Central memory CD8-positive, alpha-beta T cell (primary cell): Measurements from ENCODE around the gene PPP5C.
A peak's percentile ranks its signal among the peaks of the same experiment; 100 is the strongest.
"Not testable (repeated sequence)": the region's sequence is repeated elsewhere in the genome, so short reads cannot be mapped to it uniquely, and the experiment has no call there.

ENCODE experiments used
- ATAC-seq: fragments of 150-1000 bp; cut with Tn5 transposase; replicated peaks from 2 replicates; pipeline ENCODE4 v1.10.0; 2022; ENCODE audit warnings: mild to moderate bottlenecking, moderate FRiP score, moderate number of reproducible peaks; ENCODE audit not compliant: poor library complexity, severe bottlenecking; ENCODE audit errors: extremely low read depth
- DNase-seq, 2 donors: peaks; one replicate each; pipeline ENCODE4 v3.0.0; 2021; ENCODE audit warnings: low spot score in 2 of 2
- H3K27ac Mint-ChIP-seq: one replicate; pipeline ENCODE4 v1.8.0; 2022; ENCODE audit warnings: low read depth, mild to moderate bottlenecking, moderate library complexity, mixed read lengths
- H3K27me3 Mint-ChIP-seq: one replicate; pipeline ENCODE4 v1.8.0; 2022; ENCODE audit warnings: mixed read lengths
- H3K36me3 Mint-ChIP-seq: one replicate; pipeline ENCODE4 v1.8.0; 2022; ENCODE audit warnings: mild to moderate bottlenecking, moderate library complexity, mixed read lengths; ENCODE audit not compliant: insufficient read depth
- H3K4me1 Mint-ChIP-seq: one replicate; pipeline ENCODE4 v1.8.0; 2022; ENCODE audit warnings: mixed read lengths
- H3K4me3 Mint-ChIP-seq: one replicate; pipeline ENCODE4 v1.8.0; 2022; ENCODE audit warnings: mild to moderate bottlenecking, moderate library complexity, mixed read lengths
- H3K9me3 Mint-ChIP-seq: one replicate; pipeline ENCODE4 v1.8.0; 2022; ENCODE audit warnings: mixed read lengths

PPP5C gene

GRCh38 chr19:46373491-46374359 lies 26.8 kb downstream of the PPP5C start:
- Mint-ChIP-seq H3K27me3 (no peaks in the 10 kb centered on the region), H3K4me3 (no peak overlapping the region), H3K9me3 (no peaks in the 10 kb centered on the region), H3K4me1 (peaks cover 25% of the 10 kb centered on the region), H3K36me3 (peaks cover 8% of the 10 kb centered on the region), H3K27ac (no peak overlapping the region)
- ATAC-seq (no peak), DNase-seq (no peak)

- Mint-ChIP-seq H3K4me3 (no peak overlapping the region), H3K9me3 (no peaks in the 10 kb centered on the region), H3K4me1 (peaks cover 20% of the 10 kb centered on the region), H3K27ac (no peak overlapping the region), H3K27me3 (no peaks in the 10 kb centered on the region), H3K36me3 (peaks cover 15% of the 10 kb centered on the region)
- no peak for ATAC-seq
- no peak for DNase-seq
These were observed 27.9 kb downstream of the PPP5C start for GRCh38 chr19:46374536-46375475.

GRCh38 chr19:46375476-46376067 lies 28.7 kb downstream of the PPP5C start:
- not testable (repeated sequence) for H3K27ac Mint-ChIP-seq, H3K27me3 Mint-ChIP-seq, DNase-seq, H3K4me3 Mint-ChIP-seq, H3K9me3 Mint-ChIP-seq, ATAC-seq
- H3K36me3 Mint-ChIP-seq: peaks cover 17% of the 10 kb centered on the region
- peaks cover 26% of the 10 kb centered on the region for H3K4me1 Mint-ChIP-seq

- Mint-ChIP-seq H3K4me1 (peaks cover 23% of the 10 kb centered on the region), H3K27ac (no peak overlapping the region), H3K27me3 (no peaks in the 10 kb centered on the region), H3K4me3 (no peak overlapping the region), H3K36me3 (peaks cover 23% of the 10 kb centered on the region), H3K9me3 (no peaks in the 10 kb centered on the region)
- ATAC-seq (no peak), DNase-seq (no peak)
These were observed 29.6 kb downstream of the PPP5C start for GRCh38 chr19:46376241-46377153.

- Mint-ChIP-seq H3K9me3 (no peaks in the 10 kb centered on the region), H3K36me3 (peaks cover 35% of the 10 kb centered on the region), H3K4me1 (peaks cover 17% of the 10 kb centered on the region), H3K27ac (no peak overlapping the region), H3K27me3 (no peaks in the 10 kb centered on the region), H3K4me3 (no peak overlapping the region)
- ATAC-seq (no peak), DNase-seq (no peak)
These were observed 31.4 kb downstream of the PPP5C start for GRCh38 chr19:46378268-46378667.

GRCh38 chr19:46380690-46381089 lies 33.8 kb downstream of the PPP5C start:
- peak overlapping the region; percentile 47 for H3K27ac Mint-ChIP-seq
- no peaks in the 10 kb centered on the region for H3K9me3 Mint-ChIP-seq
- peaks cover 39% of the 10 kb centered on the region for H3K36me3 Mint-ChIP-seq

GRCh38 chr19:46381346-46381745 lies 34.5 kb downstream of the PPP5C start:
- DNase-seq (no peak), ATAC-seq (no peak)
- Mint-ChIP-seq H3K4me3 (no peak overlapping the region), H3K27me3 (no peaks in the 10 kb centered on the region), H3K9me3 (no peaks in the 10 kb centered on the region), H3K36me3 (peaks cover 38% of the 10 kb centered on the region), H3K4me1 (peaks cover 17% of the 10 kb centered on the region), H3K27ac (peak overlapping the region; percentile 47)

More at GRCh38 chr19:46380690-46381089, 33.8 kb downstream of the PPP5C start:
- H3K27me3 Mint-ChIP-seq: no peaks in the 10 kb centered on the region
- H3K4me3 Mint-ChIP-seq: no peak overlapping the region
- H3K4me1 Mint-ChIP-seq: peaks cover 17% of the 10 kb centered on the region
- ATAC-seq (no peak), DNase-seq (no peak)

GRCh38 chr19:46381756-46382345 lies 35.0 kb downstream of the PPP5C start:
- Mint-ChIP-seq H3K4me3 (no peak overlapping the region), H3K9me3 (no peaks in the 10 kb centered on the region), H3K27me3 (no peaks in the 10 kb centered on the region), H3K36me3 (peaks cover 38% of the 10 kb centered on the region), H3K27ac (no peak overlapping the region), H3K4me1 (peaks cover 17% of the 10 kb centered on the region)
- no peak for DNase-seq
- no peak for ATAC-seq

- no peak overlapping the region for H3K4me3 Mint-ChIP-seq
- no peak for ATAC-seq
- no peaks in the 10 kb centered on the region for H3K9me3 Mint-ChIP-seq
These were observed 36.4 kb downstream of the PPP5C start for GRCh38 chr19:46383171-46383815.

GRCh38 chr19:46383846-46384245 lies 37.0 kb downstream of the PPP5C start:
- Mint-ChIP-seq H3K4me1 (peaks cover 11% of the 10 kb centered on the region), H3K36me3 (peaks cover 38% of the 10 kb centered on the region), H3K27me3 (no peaks in the 10 kb centered on the region), H3K9me3 (no peaks in the 10 kb centered on the region), H3K4me3 (no peak overlapping the region), H3K27ac (no peak overlapping the region)
- ATAC-seq (no peak), DNase-seq (no peak)

More at GRCh38 chr19:46383171-46383815, 36.4 kb downstream of the PPP5C start:
- Mint-ChIP-seq H3K4me1 (peaks cover 11% of the 10 kb centered on the region), H3K36me3 (peaks cover 37% of the 10 kb centered on the region), H3K27ac (no peak overlapping the region), H3K27me3 (no peaks in the 10 kb centered on the region)
- DNase-seq: no peak

- no peaks in the 10 kb centered on the region for H3K9me3 Mint-ChIP-seq
- H3K4me1 Mint-ChIP-seq: peaks cover 11% of the 10 kb centered on the region
- no peak overlapping the region for H3K4me3 Mint-ChIP-seq
- ATAC-seq (no peak), DNase-seq (no peak)
- H3K36me3 Mint-ChIP-seq: peaks cover 37% of the 10 kb centered on the region
- no peak overlapping the region for H3K27ac Mint-ChIP-seq
- no peaks in the 10 kb centered on the region for H3K27me3 Mint-ChIP-seq
These were observed 37.5 kb downstream of the PPP5C start for GRCh38 chr19:46384396-46384795.
